Panc1 (cell line): ENCODE measurements around the gene SEC31A.
"Not testable (repeated sequence)": the region's sequence is repeated elsewhere in the genome, so short reads cannot be mapped to it uniquely, and the experiment has no call there.

Source experiments
- CTCF ChIP-seq: fragments of 450-650 bp; IDR thresholded peaks from 2 replicates; pipeline ENCODE4 v1.5.1; 2017; ENCODE audit warnings: mild to moderate bottlenecking
- POLR2AphosphoS5 ChIP-seq: IDR thresholded peaks from 2 replicates; pipeline ENCODE4 v1.6.1; 2012; ENCODE audit warnings: mild to moderate bottlenecking, low read depth, low read length, moderate library complexity

GRCh38 chr4:82866033-82866432 lies 24.9 kb downstream of the SEC31A start:
- not testable (repeated sequence) for TF ChIP-seq POLR2AphosphoS5, CTCF
